CD14-positive monocyte (primary cell): ENCODE measurements around the gene SAMD14. TPM values are rescaled to one million over a fixed set of nuclear protein-coding genes. Genes with fewer than 3 reads are reported as not detected.

Source experiments
- DNase-seq, 3 donors: peaks; one replicate each; pipeline ENCODE4 v3.0.0-alpha.2; 2011 to 2022
- H2AFZ ChIP-seq: 2 replicates; pipeline ENCODE4 v1.6.0; 2012; ENCODE audit warnings: mild to moderate bottlenecking, low read depth, low read length, inconsistent platforms; ENCODE audit not compliant: insufficient read depth, poor library complexity, severe bottlenecking
- H3K27ac ChIP-seq, 2 donors: 1 replicate in 1 of 2; 2 replicates in 1 of 2; pipeline ENCODE4 v1.5.1; 2012 to 2013; ENCODE audit warnings: low read length in 2 of 2, control low read depth in 1 of 2, inconsistent platforms in 1 of 2, low read depth in 1 of 2, mild to moderate bottlenecking in 1 of 2
- H3K27me3 ChIP-seq, 2 donors: one replicate each; pipeline versions ENCODE4 v1.6.0 to v1.6.1; 2011 to 2013; ENCODE audit warnings: low read length in 2 of 2; ENCODE audit not compliant: control insufficient read depth in 2 of 2, insufficient read depth in 2 of 2
- H3K36me3 ChIP-seq, 2 donors: replicated peaks in 1 of 2; 1 replicate in 1 of 2; 2 replicates in 1 of 2; pipeline versions ENCODE4 v1.5.1 to v1.6.1; 2012 to 2013; ENCODE audit warnings: low read length in 2 of 2, control low read depth in 1 of 2, inconsistent platforms in 1 of 2, mild to moderate bottlenecking in 1 of 2; ENCODE audit not compliant: insufficient read depth in 2 of 2, control insufficient read depth in 1 of 2
- H3K4me1 ChIP-seq, 2 donors: 1 replicate in 1 of 2; 2 replicates in 1 of 2; pipeline versions ENCODE4 v1.5.1 to v1.6.1; 2012 to 2013; ENCODE audit warnings: low read length in 2 of 2, control low read depth in 1 of 2, inconsistent platforms in 1 of 2, mild to moderate bottlenecking in 1 of 2, moderate library complexity in 1 of 2; ENCODE audit not compliant: insufficient read depth in 2 of 2, control insufficient read depth in 1 of 2
- H3K4me2 ChIP-seq: replicated peaks from 2 replicates; pipeline ENCODE3; 2012; ENCODE audit warnings: low read length, moderate library complexity, mild to moderate bottlenecking; ENCODE audit not compliant: poor library complexity, severe bottlenecking; ENCODE audit errors: extremely low read depth
- H3K4me3 ChIP-seq, 3 experiments: fragments of 200-600 bp in 1 of 3; sonication (generic) in 1 of 3; replicated peaks in 1 of 3; 1 replicate in 2 of 3; 2 replicates in 1 of 3; pipeline ENCODE4 v1.5.1; 2011 to 2013; ENCODE audit warnings: low read length in 3 of 3, mild to moderate bottlenecking in 3 of 3, control low read depth in 2 of 3, low read depth in 2 of 3, inconsistent platforms in 1 of 3, moderate library complexity in 1 of 3
- H3K79me2 ChIP-seq: 2 replicates; pipeline ENCODE4 v1.6.0; 2012; ENCODE audit warnings: mild to moderate bottlenecking, control low read depth, inconsistent platforms, low read length, moderate library complexity; ENCODE audit not compliant: insufficient read depth
- H3K9ac ChIP-seq: 2 replicates; pipeline ENCODE4 v1.6.0; 2017; ENCODE audit warnings: low read length, mild to moderate bottlenecking; ENCODE audit not compliant: insufficient read depth, poor library complexity, severe bottlenecking
- H3K9me3 ChIP-seq, 2 donors: replicated peaks in 1 of 2; 1 replicate in 1 of 2; 2 replicates in 1 of 2; pipeline versions ENCODE4 v1.5.1 to v1.6.1; 2012 to 2013; ENCODE audit warnings: low read length in 2 of 2, control low read depth in 1 of 2; ENCODE audit not compliant: control insufficient read depth in 1 of 2, insufficient read depth in 1 of 2
- H4K20me1 ChIP-seq: 2 replicates; pipeline ENCODE4 v1.6.0; 2012; ENCODE audit warnings: mild to moderate bottlenecking, low read length, control low read depth, moderate library complexity; ENCODE audit not compliant: insufficient read depth
- H3K27ac Mint-ChIP-seq, 7 donors: one replicate each; pipeline ENCODE4 v1.8.0; 2020; ENCODE audit warnings: mild to moderate bottlenecking in 7 of 7, mixed read lengths in 7 of 7, moderate library complexity in 6 of 7, inconsistent platforms in 2 of 7
- H3K27me3 Mint-ChIP-seq, 3 donors: one replicate each; pipeline ENCODE4 v1.8.0; 2021 to 2022; ENCODE audit warnings: low read depth in 3 of 3, mild to moderate bottlenecking in 3 of 3, mixed read lengths in 3 of 3, moderate library complexity in 3 of 3, inconsistent platforms in 1 of 3
- H3K36me3 Mint-ChIP-seq, 2 donors: one replicate each; pipeline ENCODE4 v1.8.0; 2020; ENCODE audit warnings: mixed read lengths in 2 of 2, inconsistent platforms in 1 of 2, mild to moderate bottlenecking in 1 of 2
- H3K4me1 Mint-ChIP-seq: one replicate; pipeline ENCODE4 v1.8.0; 2020; ENCODE audit warnings: mild to moderate bottlenecking, mixed read lengths
- H3K4me3 Mint-ChIP-seq, 2 donors: one replicate each; pipeline ENCODE4 v1.8.0; 2020; ENCODE audit warnings: mild to moderate bottlenecking in 2 of 2, mixed read lengths in 2 of 2, moderate library complexity in 1 of 2
- H3K9me3 Mint-ChIP-seq, 7 donors: one replicate each; pipeline ENCODE4 v1.8.0; 2020 to 2022; ENCODE audit warnings: mixed read lengths in 7 of 7, mild to moderate bottlenecking in 6 of 7, moderate library complexity in 6 of 7, inconsistent platforms in 2 of 7
- WGBS: methylation state at CpG from one replicate; pipeline ENCODE4 v1.1.5; 2013; ENCODE audit warnings: missing lambda C conversion rate; ENCODE audit not compliant: insufficient coverage; 5-methylcytosine and 5-hydroxymethylcytosine counted together
- intact Hi-C, 2 donors: fragments of 100-400 bp; cut with micrococcal nuclease; formaldehyde crosslinking; loops; one replicate each; pipeline versions ENCODE4 v1.15.0 to v1.15.1; 2023
- polyA plus RNA-seq, 3 donors: library from polyadenylated mRNA; depleted of rRNA in 1 of 3; unstranded in 2 of 3; stranded (reverse) in 1 of 3; fragments of 300-500 nt in 2 of 3; fragments of >200 nt in 1 of 3; fragmentation: Illumina TruSeq in 2 of 3; gene quantifications; 1 replicate in 2 of 3; 2 replicates in 1 of 3; pipeline ENCODE4 v1.2.3, GENCODE V29; 2012 to 2021
- TF ChIP-seq, protein P1 (sequence below): fragments of 200-600 bp; IDR thresholded peaks from one replicate; pipeline ENCODE4 v1.8.0; 2022; ENCODE audit warnings: antibody characterized with exemption, mild to moderate bottlenecking

SAMD14 gene
- polyA plus RNA-seq, 3 donors: 0.09 TPM; not detected in 2

GRCh38 chr17:50133028-50133768 lies 3.2 kb upstream of the SAMD14 start:
- peak overlapping the region in 4 of 7 donors; percentile 16 to 60 (median 48) for H3K27ac Mint-ChIP-seq
- Histone ChIP-seq H3K79me2 (peaks cover 2% of the 10 kb centered on the region), H3K27me3 (peaks cover 20 to 32% of the 10 kb centered on the region in 2 donors), H3K4me3 (no peak overlapping the region), H3K4me1 (peaks cover 16 to 26% of the 10 kb centered on the region in 2 donors), H3K27ac (no peak overlapping the region), H3K9ac (no peak overlapping the region), H3K9me3 (peaks cover 0 to 9% of the 10 kb centered on the region in 2 donors), H3K36me3 (peaks cover 47 to 54% of the 10 kb centered on the region in 2 donors), H3K4me2 (no peak overlapping the region), H2AFZ (no peak overlapping the region), H4K20me1 (peaks cover 76% of the 10 kb centered on the region)
- 82% methylated on average over 3 of the region's 7 CpGs for WGBS
- intact Hi-C loops: no loop called here
- peaks cover 28% of the 10 kb centered on the region for H3K4me1 Mint-ChIP-seq
- no peak overlapping the region for H3K4me3 Mint-ChIP-seq
- TF ChIP-seq, protein P1, sequence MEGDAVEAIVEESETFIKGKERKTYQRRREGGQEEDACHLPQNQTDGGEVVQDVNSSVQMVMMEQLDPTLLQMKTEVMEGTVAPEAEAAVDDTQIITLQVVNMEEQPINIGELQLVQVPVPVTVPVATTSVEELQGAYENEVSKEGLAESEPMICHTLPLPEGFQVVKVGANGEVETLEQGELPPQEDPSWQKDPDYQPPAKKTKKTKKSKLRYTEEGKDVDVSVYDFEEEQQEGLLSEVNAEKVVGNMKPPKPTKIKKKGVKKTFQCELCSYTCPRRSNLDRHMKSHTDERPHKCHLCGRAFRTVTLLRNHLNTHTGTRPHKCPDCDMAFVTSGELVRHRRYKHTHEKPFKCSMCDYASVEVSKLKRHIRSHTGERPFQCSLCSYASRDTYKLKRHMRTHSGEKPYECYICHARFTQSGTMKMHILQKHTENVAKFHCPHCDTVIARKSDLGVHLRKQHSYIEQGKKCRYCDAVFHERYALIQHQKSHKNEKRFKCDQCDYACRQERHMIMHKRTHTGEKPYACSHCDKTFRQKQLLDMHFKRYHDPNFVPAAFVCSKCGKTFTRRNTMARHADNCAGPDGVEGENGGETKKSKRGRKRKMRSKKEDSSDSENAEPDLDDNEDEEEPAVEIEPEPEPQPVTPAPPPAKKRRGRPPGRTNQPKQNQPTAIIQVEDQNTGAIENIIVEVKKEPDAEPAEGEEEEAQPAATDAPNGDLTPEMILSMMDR: no peak
- H3K27me3 Mint-ChIP-seq: peaks cover 32 to 44% (median 39%) of the 10 kb centered on the region in 3 donors
- no peak for DNase-seq
- peaks cover 2 to 19% (median 10%) of the 10 kb centered on the region in 7 donors for H3K9me3 Mint-ChIP-seq
- peaks cover 54 to 64% of the 10 kb centered on the region in 2 donors for H3K36me3 Mint-ChIP-seq

- H3K4me2 ChIP-seq: no peak overlapping the region
- H4K20me1 ChIP-seq: peaks cover 67% of the 10 kb centered on the region
- Mint-ChIP-seq H3K4me1 (peaks cover 37% of the 10 kb centered on the region), H3K27ac (peak overlapping the region in 2 of 7 donors; percentile 13 to 62), H3K4me3 (no peak overlapping the region), H3K36me3 (peaks cover 45 to 55% of the 10 kb centered on the region in 2 donors), H3K9me3 (peaks cover 2 to 25% (median 18%) of the 10 kb centered on the region in 7 donors), H3K27me3 (peaks cover 42 to 53% (median 49%) of the 10 kb centered on the region in 3 donors)
- peaks cover 38 to 44% of the 10 kb centered on the region in 2 donors for H3K36me3 ChIP-seq
- TF ChIP-seq, protein P1: no peak
- peaks cover 28 to 41% of the 10 kb centered on the region in 2 donors for H3K27me3 ChIP-seq
- intact Hi-C loops: no loop called here
- 89% methylated on average over 5 of the region's 6 CpGs for WGBS
- H3K4me1 ChIP-seq: peaks cover 24 to 36% of the 10 kb centered on the region in 2 donors
- no peak overlapping the region for H3K4me3 ChIP-seq
- H3K9ac ChIP-seq: no peak overlapping the region
- no peak overlapping the region for H3K27ac ChIP-seq
- H3K9me3 ChIP-seq: peaks cover 3 to 13% of the 10 kb centered on the region in 2 donors
- DNase-seq: no peak
- H2AFZ ChIP-seq: no peak overlapping the region
- H3K79me2 ChIP-seq: no peaks in the 10 kb centered on the region
These were observed 2.3 kb upstream of the SAMD14 start for GRCh38 chr17:50132104-50132794.
